ENCODE measurements around the gene PLXNB2.

Gene PLXNB2

GRCh38 chr22:50236731-50237409 lies 70.6 kb downstream of the PLXNB2 start:
- no peak for DNase-seq (ENCODE audit: low read depth in 2 of 2, low spot score in 1 of 2)

- DNase-seq (ENCODE audit: low read depth in 2 of 2, low spot score in 1 of 2), result no peak
Observed at GRCh38 chr22:50233223-50233622, 74.2 kb downstream of the PLXNB2 start.

GRCh38 chr22:50232481-50233151 lies 74.8 kb downstream of the PLXNB2 start:
- no peak for DNase-seq (ENCODE audit: low read depth in 2 of 2, low spot score in 1 of 2)

GRCh38 chr22:50229370-50229769 lies 78.1 kb downstream of the PLXNB2 start:
- DNase-seq (ENCODE audit: low read depth in 2 of 2, low spot score in 1 of 2), result no peak

- DNase-seq (ENCODE audit: low read depth in 2 of 2, low spot score in 1 of 2), result no peak
Observed at GRCh38 chr22:50228366-50228765, 79.1 kb downstream of the PLXNB2 start.

GRCh38 chr22:50227579-50228215 lies 79.7 kb downstream of the PLXNB2 start:
- no peak for DNase-seq (ENCODE audit: low read depth in 2 of 2, low spot score in 1 of 2)

GRCh38 chr22:50226875-50227165 lies 80.6 kb downstream of the PLXNB2 start:
- DNase-seq (ENCODE audit: low read depth in 2 of 2, low spot score in 1 of 2), result no peak

GRCh38 chr22:50226063-50226874 lies 81.2 kb downstream of the PLXNB2 start:
- DNase-seq (ENCODE audit: low read depth in 2 of 2, low spot score in 1 of 2), result no peak

GRCh38 chr22:50225200-50225969 lies 82.1 kb downstream of the PLXNB2 start:
- no peak for DNase-seq (ENCODE audit: low read depth in 2 of 2, low spot score in 1 of 2)
